ENCODE data around the gene GRM7. TPM values are rescaled to one million over a fixed set of nuclear protein-coding genes. Genes with fewer than 3 reads are reported as not detected.

The GRM7 gene
- polyA plus RNA-seq, 3 donors = not detected

DNA sequence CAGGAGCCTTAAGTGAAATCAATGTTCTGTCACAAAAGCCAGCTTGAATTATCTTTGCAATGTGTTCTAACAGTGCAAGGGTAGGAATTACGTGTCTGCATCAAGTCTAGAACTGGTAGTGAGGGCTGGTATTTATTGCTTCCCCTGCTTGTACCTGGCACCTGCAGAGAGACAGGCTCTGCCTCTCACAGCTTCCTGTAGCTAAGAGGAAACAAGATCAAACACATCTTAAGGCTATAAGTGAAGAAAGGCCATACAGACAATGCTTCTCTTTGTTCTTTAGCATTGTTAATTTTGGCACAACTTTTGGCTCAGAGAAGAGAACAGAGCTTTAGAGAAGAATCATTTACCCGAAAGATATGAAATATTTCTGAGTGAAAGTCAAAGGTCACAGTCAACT lies 479.9 kb downstream of the GRM7 start:
- no CpG with 5 or more reads among the region's 2 CpGs for WGBS (ENCODE audit: insufficient coverage)
- Mint-ChIP-seq H3K36me3 (no peaks in the 10 kb centered on the region), H3K4me1 (no peaks in the 10 kb centered on the region), H3K27ac (no peak overlapping the region), H3K27me3 (ENCODE audit: low read depth in 3 of 3) (no peaks in the 10 kb centered on the region), H3K4me3 (no peak overlapping the region), H3K9me3 (peaks cover 0 to 9% (median 5%) of the 10 kb centered on the region in 7 donors)
- DNase-seq = no peak
- TF ChIP-seq, protein P1, sequence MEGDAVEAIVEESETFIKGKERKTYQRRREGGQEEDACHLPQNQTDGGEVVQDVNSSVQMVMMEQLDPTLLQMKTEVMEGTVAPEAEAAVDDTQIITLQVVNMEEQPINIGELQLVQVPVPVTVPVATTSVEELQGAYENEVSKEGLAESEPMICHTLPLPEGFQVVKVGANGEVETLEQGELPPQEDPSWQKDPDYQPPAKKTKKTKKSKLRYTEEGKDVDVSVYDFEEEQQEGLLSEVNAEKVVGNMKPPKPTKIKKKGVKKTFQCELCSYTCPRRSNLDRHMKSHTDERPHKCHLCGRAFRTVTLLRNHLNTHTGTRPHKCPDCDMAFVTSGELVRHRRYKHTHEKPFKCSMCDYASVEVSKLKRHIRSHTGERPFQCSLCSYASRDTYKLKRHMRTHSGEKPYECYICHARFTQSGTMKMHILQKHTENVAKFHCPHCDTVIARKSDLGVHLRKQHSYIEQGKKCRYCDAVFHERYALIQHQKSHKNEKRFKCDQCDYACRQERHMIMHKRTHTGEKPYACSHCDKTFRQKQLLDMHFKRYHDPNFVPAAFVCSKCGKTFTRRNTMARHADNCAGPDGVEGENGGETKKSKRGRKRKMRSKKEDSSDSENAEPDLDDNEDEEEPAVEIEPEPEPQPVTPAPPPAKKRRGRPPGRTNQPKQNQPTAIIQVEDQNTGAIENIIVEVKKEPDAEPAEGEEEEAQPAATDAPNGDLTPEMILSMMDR (IDR thresholded peaks at IDR 0.05) = no peak
- Histone ChIP-seq H3K36me3 (replicated peaks in 1 of 2; ENCODE audit: control insufficient read depth in 1 of 2, insufficient read depth in 2 of 2, low read length in 2 of 2) (no peaks in the 10 kb centered on the region), H4K20me1 (ENCODE audit: insufficient read depth, low read length) (no peaks in the 10 kb centered on the region), H2AFZ (ENCODE audit: insufficient read depth, low read depth, low read length, poor library complexity, severe bottlenecking) (no peak overlapping the region), H3K79me2 (ENCODE audit: insufficient read depth, low read length) (no peaks in the 10 kb centered on the region), H3K9ac (ENCODE audit: insufficient read depth, low read length, poor library complexity, severe bottlenecking) (no peak overlapping the region), H3K4me1 (ENCODE audit: control insufficient read depth in 1 of 2, insufficient read depth in 2 of 2, low read length in 2 of 2) (no peaks in the 10 kb centered on the region), H3K4me3 (replicated peaks in 1 of 3; ENCODE audit: low read depth in 2 of 3, low read length in 3 of 3) (no peak overlapping the region), H3K4me2 (replicated peaks; ENCODE audit: extremely low read depth, low read length, poor library complexity, severe bottlenecking) (no peak overlapping the region), H3K27ac (ENCODE audit: low read depth in 1 of 2, low read length in 2 of 2) (no peak overlapping the region), H3K27me3 (ENCODE audit: control insufficient read depth in 2 of 2, insufficient read depth in 2 of 2, low read length in 2 of 2) (no peaks in the 10 kb centered on the region), H3K9me3 (replicated peaks in 1 of 2; ENCODE audit: control insufficient read depth in 1 of 2, insufficient read depth in 1 of 2, low read length in 2 of 2) (no peaks in the 10 kb centered on the region)
- intact Hi-C loops (cut with micrococcal nuclease) = no loop called here

DNA sequence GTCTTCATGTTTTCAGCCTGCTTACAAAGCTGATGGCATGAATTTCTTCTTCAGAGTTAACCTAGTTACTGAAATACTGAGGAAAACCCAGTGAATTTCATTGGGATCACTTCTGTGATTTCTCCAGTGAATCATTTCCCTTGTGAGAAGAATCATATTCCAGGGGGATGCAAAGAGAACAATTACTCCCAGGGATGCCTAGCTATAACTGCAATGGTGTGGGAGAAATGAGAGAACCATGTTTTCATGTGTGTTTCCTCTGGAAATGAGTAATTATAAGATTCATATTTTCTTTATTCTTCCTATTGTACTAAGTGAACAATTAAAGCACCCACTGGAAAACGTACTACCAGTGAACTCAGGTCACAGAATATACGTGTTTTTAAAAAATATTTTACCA lies 485.4 kb downstream of the GRM7 start:
- H3K9ac ChIP-seq (ENCODE audit: insufficient read depth, low read length, poor library complexity, severe bottlenecking) = no peak overlapping the region
- no peaks in the 10 kb centered on the region for H4K20me1 ChIP-seq (ENCODE audit: insufficient read depth, low read length)
- H3K79me2 ChIP-seq (ENCODE audit: insufficient read depth, low read length) = no peaks in the 10 kb centered on the region
- DNase-seq = no peak
- no peaks in the 10 kb centered on the region for H3K36me3 ChIP-seq (replicated peaks in 1 of 2; ENCODE audit: control insufficient read depth in 1 of 2, insufficient read depth in 2 of 2, low read length in 2 of 2)
- H3K4me2 ChIP-seq (replicated peaks; ENCODE audit: extremely low read depth, low read length, poor library complexity, severe bottlenecking) = no peak overlapping the region
- no peaks in the 10 kb centered on the region for H3K27me3 ChIP-seq (ENCODE audit: control insufficient read depth in 2 of 2, insufficient read depth in 2 of 2, low read length in 2 of 2)
- TF ChIP-seq, protein P1 (IDR thresholded peaks at IDR 0.05) = no peak
- H3K27ac Mint-ChIP-seq = no peak overlapping the region
- no peaks in the 10 kb centered on the region for H3K4me1 ChIP-seq (ENCODE audit: control insufficient read depth in 1 of 2, insufficient read depth in 2 of 2, low read length in 2 of 2)
- peaks cover 0 to 11% (median 4%) of the 10 kb centered on the region in 7 donors for H3K9me3 Mint-ChIP-seq
- intact Hi-C loops (cut with micrococcal nuclease) = no loop called here
- H3K4me3 Mint-ChIP-seq = no peak overlapping the region
- H3K4me3 ChIP-seq (replicated peaks in 1 of 3; ENCODE audit: low read depth in 2 of 3, low read length in 3 of 3) = no peak overlapping the region
- H3K36me3 Mint-ChIP-seq = no peaks in the 10 kb centered on the region
- no peaks in the 10 kb centered on the region for H3K9me3 ChIP-seq (replicated peaks in 1 of 2; ENCODE audit: control insufficient read depth in 1 of 2, insufficient read depth in 1 of 2, low read length in 2 of 2)
- no peaks in the 10 kb centered on the region for H3K4me1 Mint-ChIP-seq
- H2AFZ ChIP-seq (ENCODE audit: insufficient read depth, low read depth, low read length, poor library complexity, severe bottlenecking) = no peak overlapping the region
- WGBS (ENCODE audit: insufficient coverage) = no CpG with 5 or more reads among the region's 2 CpGs
- H3K27me3 Mint-ChIP-seq (ENCODE audit: low read depth in 3 of 3) = peaks cover 0 to 2% (median 0%) of the 10 kb centered on the region in 3 donors
- no peak overlapping the region for H3K27ac ChIP-seq (ENCODE audit: low read depth in 1 of 2, low read length in 2 of 2)

Measured in CD14-positive monocyte (primary cell).